IPS-20b (cell line): ENCODE results near the gene KCNJ18.
"Not testable (repeated sequence)": the region's sequence is repeated elsewhere in the genome, so short reads cannot be mapped to it uniquely, and the experiment has no call there.

Source experiments
- H3K27ac ChIP-seq: one replicate; pipeline ENCODE4 v1.5.1; 2013; ENCODE audit warnings: low read length
- H3K27me3 ChIP-seq: 2 replicates; pipeline ENCODE4 v1.6.1; 2013; ENCODE audit warnings: mild to moderate bottlenecking, low read length, inconsistent platforms; ENCODE audit not compliant: insufficient read depth
- H3K36me3 ChIP-seq: 2 replicates; pipeline ENCODE4 v1.6.1; 2013; ENCODE audit warnings: low read depth, mild to moderate bottlenecking, inconsistent platforms, low read length, moderate library complexity; ENCODE audit not compliant: insufficient read depth
- H3K4me1 ChIP-seq: 2 replicates; pipeline ENCODE4 v1.6.1; 2013; ENCODE audit warnings: mild to moderate bottlenecking, control low read depth, inconsistent platforms, low read length, moderate library complexity; ENCODE audit not compliant: insufficient read depth
- H3K4me3 ChIP-seq: 2 replicates; pipeline ENCODE4 v1.5.1; 2013; ENCODE audit warnings: mild to moderate bottlenecking, low read length, inconsistent platforms
- H3K9ac ChIP-seq: 2 replicates; pipeline ENCODE4 v1.6.1; 2013; ENCODE audit warnings: low read depth, mild to moderate bottlenecking, inconsistent platforms, low read length, moderate library complexity
- H3K9me3 ChIP-seq: 2 replicates; pipeline ENCODE4 v1.6.1; 2013; ENCODE audit warnings: mild to moderate bottlenecking, low read depth, low read length, inconsistent platforms; ENCODE audit not compliant: insufficient read depth

Gene KCNJ18

DNA sequence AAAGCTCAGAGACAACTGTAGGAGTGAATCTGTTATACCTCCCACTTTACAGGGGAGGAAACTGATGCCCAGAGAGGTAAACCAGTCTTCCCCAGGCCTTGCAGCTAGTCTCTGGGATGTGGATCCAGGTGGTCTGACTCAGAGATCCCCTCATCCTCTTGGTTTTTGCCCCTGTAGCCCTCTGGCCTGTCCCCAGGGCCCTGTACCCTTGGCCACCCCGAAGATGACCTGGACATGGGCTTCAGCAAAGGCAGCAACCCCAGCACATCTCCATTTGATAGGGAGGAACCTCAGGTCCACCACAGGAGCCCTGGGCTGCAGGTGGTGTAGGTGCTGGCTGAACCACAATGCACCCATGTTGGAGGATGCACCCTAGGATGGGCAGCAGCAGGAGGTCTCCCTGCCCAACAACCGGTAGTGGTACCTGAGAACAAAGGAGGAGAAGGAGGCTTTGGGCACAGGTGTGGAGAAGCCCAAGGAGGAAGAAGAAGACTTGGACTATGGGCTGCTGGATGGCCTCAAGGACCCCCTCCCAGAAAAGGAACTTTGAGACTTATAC is 26.3 kb upstream of the KCNJ18 start:
- not testable (repeated sequence) for H3K4me3 ChIP-seq, H3K27ac ChIP-seq, H3K36me3 ChIP-seq, H3K9ac ChIP-seq
- Histone ChIP-seq H3K9me3 (peaks cover 23% of the 10 kb centered on the region), H3K27me3 (peaks cover 12% of the 10 kb centered on the region), H3K4me1 (peaks cover 19% of the 10 kb centered on the region; the same call in 1 of the 2 replicates)

DNA sequence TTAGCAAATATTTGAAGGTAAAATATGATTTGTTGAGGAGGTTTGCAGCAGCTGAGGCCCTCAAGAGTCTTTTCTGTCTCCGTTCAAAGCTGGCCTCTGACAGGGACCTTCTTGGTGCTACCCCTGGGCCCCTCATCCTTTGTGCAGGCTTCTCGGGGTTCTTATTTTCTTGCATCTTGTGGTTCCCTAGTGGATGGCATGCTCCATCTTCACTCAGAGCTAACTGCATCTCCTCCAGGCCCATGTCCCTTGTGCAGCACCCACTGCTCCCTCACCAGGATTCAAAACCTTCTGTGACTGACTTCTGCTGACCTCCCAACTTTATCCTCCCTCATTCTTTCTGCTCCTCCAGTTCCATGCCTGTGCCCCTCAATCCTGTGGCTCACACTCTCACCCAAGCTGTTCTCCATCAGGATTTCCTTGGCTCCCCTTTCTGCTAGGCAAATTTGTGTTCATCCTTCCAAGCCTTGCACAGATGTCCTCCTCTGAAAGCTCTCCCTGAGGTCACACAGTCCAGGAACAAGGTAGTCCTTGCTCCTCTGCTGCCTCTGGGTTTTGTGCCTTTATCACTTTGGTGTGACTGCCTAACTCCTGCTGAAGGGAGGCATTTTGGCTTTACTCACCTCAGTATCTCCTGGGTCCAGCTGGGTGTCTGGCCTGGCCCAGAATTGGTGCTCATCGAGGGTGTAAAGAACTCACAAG is 25.5 kb upstream of the KCNJ18 start:
- peaks cover 23% of the 10 kb centered on the region; the same call in 1 of the 2 replicates for H3K4me1 ChIP-seq
- peak overlapping the region; percentile 23 for H3K4me3 ChIP-seq
- peaks cover 12% of the 10 kb centered on the region for H3K27me3 ChIP-seq
- H3K9me3 ChIP-seq: peaks cover 23% of the 10 kb centered on the region
- H3K27ac ChIP-seq, H3K36me3 ChIP-seq, H3K9ac ChIP-seq: not testable (repeated sequence)

DNA sequence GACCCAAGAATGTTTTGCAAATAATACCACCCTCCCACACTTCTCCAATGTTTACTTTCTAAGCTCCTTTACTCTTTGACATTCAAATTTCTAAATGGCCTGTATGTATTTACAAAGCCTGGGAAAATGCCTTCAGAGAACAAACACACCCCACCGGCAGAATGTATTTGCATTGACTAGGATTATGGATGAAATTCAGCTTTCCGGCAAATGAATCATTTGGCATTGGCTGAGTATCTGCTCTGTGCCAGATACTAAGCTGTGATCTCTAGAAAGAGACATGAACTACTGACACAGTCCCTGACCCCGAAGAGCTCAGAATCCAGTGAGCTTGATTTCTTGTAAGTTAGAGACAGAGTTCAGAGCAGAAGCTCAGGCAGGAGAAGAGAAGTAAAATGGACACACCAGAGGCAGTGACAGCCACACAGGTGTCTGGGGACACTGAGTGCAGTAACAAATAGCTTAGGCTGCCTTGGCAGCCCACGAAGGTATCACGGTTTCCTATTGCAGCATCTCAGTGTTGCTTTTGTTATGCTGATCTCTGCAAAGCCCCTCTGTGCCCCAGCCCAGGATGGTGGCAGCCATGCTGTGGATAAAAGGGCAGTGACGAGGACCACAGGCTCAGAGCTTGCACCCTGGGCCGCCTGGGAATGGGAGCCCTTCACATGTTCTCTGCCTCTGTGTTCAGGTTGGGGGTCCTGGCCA is 24.8 kb upstream of the KCNJ18 start:
- H3K4me3 ChIP-seq: peak overlapping the region; percentile 23; the same call in 1 of the 2 replicates
- peaks cover 23% of the 10 kb centered on the region; the same call in 1 of the 2 replicates for H3K4me1 ChIP-seq
- H3K27ac ChIP-seq, H3K9ac ChIP-seq, H3K36me3 ChIP-seq: not testable (repeated sequence)
- H3K27me3 ChIP-seq: peaks cover 12% of the 10 kb centered on the region
- H3K9me3 ChIP-seq: peaks cover 23% of the 10 kb centered on the region

DNA sequence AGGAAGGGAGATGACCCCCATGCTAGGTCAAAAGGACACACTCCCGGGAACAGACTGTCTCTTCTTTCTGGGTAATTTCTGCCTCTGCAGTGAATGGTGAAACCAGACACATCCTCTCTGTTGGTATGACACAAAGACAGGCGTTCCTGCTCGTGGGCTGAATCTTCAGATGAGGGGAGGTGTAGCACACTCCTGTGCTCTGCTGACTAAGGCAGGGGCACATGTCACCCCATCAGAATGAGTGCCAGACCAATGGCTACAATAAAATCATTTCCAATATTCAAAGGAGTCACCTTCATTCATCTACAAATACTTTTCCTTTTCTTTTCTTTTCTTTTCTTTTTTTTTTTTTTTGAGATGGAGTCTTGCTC is 24.2 kb upstream of the KCNJ18 start:
- H3K36me3 ChIP-seq, H3K9ac ChIP-seq, H3K4me3 ChIP-seq, H3K27ac ChIP-seq: not testable (repeated sequence)
- Histone ChIP-seq H3K27me3 (peaks cover 12% of the 10 kb centered on the region), H3K4me1 (peaks cover 23% of the 10 kb centered on the region; the same call in 1 of the 2 replicates), H3K9me3 (peaks cover 22% of the 10 kb centered on the region)

DNA sequence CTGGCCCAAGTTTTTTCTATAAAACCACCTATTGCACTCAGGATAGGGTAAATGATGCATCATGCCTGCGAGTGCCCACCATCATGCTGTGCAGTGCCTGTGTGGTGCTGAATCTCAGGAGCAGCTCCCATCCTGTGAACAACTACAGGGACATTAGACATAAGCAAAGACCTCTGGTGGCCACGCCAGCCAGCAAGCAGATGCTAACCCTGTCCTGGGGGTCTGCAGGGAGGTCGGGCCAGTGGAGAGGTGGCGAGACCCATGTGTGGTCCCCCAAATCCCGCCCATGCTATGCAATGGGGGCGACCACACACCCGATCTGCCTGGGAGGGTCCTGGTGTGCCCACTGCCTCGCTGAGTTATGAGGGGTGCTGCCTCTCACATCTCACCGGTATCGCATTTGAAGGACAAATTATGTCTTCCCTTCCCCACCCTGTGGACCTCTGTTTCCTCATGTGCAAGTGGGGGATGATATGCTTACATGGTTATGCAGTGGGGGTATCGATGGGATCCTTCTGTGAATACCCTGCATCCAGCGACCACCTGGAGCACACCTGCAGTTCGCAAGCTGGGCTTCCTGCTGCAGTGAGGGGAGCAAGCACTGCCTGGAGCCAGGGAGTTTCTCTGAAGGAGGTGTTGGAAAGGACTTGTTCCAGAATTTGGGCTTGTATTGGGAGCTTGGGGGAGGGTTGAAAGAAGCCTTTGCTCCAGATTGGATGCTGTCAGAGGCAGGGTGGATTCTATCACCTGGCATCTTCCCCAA is 23.4 kb upstream of the KCNJ18 start:
- Histone ChIP-seq H3K27me3 (peaks cover 12% of the 10 kb centered on the region), H3K4me1 (peaks cover 23% of the 10 kb centered on the region; the same call in 1 of the 2 replicates), H3K9me3 (peaks cover 14% of the 10 kb centered on the region)
- not testable (repeated sequence) for H3K36me3 ChIP-seq, H3K9ac ChIP-seq, H3K4me3 ChIP-seq, H3K27ac ChIP-seq

DNA sequence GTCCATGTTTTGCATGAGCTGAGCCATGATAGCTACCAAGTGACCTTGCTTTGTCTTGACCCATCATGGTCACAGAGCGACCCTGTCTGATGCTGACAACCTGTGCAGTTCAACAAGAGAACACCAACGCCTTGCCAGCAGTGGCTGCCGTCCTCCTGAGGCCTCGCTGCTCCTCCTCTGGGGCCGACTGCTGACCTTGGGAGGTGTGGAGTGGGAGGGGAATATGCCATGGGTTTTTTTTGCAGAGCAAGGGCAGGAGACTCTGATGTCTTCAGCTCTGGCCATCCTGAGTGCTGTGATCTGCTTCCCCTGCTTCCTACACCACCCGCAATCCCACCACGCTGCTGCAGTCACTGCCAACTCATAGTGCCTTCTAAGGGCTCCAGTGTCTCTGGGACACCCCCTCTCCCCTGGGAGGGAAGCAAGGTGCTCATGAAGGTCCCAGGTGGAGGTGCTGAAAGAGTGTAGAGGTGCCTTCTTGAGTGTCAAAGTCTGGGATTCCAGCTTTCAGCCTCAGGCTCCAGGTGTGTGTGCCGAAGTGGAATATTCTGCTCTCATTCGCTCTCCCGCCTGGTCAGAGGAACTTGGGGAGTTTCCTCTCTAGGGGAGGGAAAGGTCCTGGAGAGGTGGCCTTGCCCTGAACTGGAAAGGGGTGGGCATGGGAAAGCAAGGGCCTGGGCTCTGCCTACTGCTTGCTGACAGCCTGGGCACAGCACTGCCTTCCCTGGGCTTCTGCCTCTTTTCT is 22.5 kb upstream of the KCNJ18 start:
- not testable (repeated sequence) for H3K36me3 ChIP-seq, H3K9me3 ChIP-seq, H3K27ac ChIP-seq, H3K9ac ChIP-seq
- Histone ChIP-seq H3K4me3 (peak overlapping the region; percentile 5; the same call in 1 of the 2 replicates), H3K4me1 (peaks cover 23% of the 10 kb centered on the region; the same call in 1 of the 2 replicates), H3K27me3 (peaks cover 12% of the 10 kb centered on the region)

DNA sequence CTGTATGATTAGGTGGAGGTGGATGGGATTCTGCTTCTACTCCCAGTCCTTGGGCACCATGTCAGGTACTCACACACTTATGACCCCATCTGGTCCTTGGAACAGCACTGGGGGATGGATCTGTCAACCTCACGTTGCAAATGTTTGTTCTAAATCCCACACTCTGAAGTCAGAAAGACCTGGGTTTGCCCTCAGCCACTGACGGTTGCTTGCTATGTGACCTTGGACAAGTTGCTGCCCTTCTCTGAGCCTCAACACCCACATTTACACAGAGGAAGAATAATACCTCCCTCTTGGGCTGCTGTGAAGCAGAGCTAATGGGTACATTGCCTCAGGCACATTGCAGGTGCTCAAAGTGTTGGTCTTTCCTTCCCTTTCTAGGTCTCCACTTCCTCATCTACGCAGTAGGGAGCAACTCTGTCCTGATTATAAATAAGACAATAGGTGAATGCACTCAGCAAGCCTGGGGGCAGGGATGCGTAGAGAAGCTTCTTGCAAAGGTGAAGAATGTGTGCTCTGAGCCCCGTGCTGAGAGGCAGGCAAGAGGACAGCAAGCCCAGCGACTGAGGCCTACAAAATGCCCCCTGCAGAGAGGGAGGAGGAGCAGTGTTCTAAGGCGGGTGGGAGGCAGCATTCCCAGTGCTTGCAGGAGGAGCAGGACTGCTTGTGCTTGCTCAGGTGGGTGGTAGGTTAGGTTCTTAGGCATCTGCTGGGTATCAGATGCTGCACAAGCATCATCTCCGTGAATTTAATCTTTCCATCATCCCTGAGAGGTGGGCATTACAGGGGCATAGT is 21.8 kb upstream of the KCNJ18 start:
- not testable (repeated sequence) for H3K9me3 ChIP-seq, H3K9ac ChIP-seq, H3K27ac ChIP-seq, H3K36me3 ChIP-seq
- H3K4me3 ChIP-seq: peak overlapping the region; percentile 5
- peaks cover 12% of the 10 kb centered on the region for H3K27me3 ChIP-seq
- H3K4me1 ChIP-seq: peaks cover 23% of the 10 kb centered on the region; the same call in 1 of the 2 replicates

DNA sequence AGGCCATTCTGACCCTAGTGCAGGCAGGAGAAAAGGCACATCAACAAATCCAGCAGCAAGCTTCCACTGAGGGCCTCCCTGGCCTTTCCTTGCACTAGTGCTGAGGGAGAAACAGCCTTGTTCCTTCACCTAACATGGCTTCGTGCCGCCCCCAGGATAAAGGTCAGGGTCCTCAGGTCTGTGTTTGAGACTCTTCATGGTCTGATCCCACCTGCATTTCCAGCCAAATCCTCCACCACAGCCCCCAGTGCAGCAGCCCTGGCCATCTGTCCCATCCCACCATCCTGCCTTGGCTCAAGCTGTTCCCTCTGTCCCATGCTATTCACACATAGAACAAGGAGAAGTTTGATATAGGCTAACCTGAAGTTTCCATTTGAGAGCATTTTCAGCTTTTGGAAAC is 20.9 kb upstream of the KCNJ18 start:
- peaks cover 23% of the 10 kb centered on the region; the same call in 1 of the 2 replicates for H3K4me1 ChIP-seq
- not testable (repeated sequence) for H3K27ac ChIP-seq, H3K9me3 ChIP-seq, H3K4me3 ChIP-seq, H3K36me3 ChIP-seq, H3K9ac ChIP-seq
- H3K27me3 ChIP-seq: peaks cover 12% of the 10 kb centered on the region

DNA sequence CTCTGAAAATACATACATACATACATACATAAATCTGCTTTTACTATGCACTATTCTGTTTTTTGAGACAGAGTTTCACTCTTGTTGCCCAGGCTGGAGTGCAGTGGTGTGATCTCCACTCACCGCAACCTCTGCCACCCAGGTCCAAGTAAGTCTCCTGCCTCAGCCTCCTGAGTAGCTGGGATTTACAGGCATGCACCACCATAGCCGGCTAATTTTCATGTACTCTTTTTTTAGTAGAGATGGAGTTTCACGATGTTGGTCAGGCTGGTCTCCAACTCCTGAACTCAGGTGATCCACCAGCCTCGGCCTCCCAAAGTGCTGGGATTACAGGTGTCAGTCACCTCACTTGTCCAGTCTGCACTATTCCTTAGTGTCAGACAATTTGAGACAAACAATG is 20.5 kb upstream of the KCNJ18 start:
- not testable (repeated sequence) for H3K27ac ChIP-seq, H3K36me3 ChIP-seq, H3K9me3 ChIP-seq

DNA sequence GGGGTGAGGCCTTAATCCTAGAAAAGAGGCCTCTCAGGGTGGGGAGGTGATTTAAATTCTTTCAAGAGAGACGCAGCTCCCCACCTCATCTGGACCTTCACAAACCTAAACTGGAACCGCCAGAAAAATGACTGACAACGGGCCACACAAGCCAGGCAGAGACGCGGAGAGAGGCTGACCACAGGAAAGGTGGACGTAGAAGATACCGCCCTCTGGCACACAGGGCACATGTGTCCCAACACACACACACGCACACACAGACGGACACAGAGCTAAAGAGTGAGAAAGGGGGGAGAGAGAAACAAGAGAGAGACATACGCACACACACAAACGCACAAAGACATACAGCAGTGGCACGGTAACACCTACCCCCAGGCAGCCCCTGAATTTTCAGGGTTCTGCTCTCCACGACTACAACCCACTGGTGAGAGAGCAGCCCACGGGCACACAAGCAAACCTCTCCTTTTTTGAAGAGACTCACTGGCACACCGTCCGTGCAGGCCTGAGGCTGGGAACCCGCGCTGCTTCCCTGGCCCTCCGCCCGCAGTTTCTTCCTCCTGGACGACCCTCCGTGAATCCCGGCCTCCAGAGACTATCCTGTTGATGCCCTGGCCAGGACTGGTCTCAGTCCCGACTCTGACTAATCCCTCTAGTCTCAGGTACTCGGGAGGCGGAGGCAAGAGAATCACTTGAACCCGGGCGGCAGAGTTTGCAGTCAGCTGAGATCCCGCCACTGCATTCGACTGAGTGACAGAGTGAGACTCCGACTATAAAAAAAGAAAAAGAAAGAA is 18.7 kb upstream of the KCNJ18 start:
- peaks cover 30% of the 10 kb centered on the region for H3K27me3 ChIP-seq
- H3K9ac ChIP-seq, H3K36me3 ChIP-seq, H3K4me3 ChIP-seq, H3K27ac ChIP-seq, H3K9me3 ChIP-seq: not testable (repeated sequence)
- H3K4me1 ChIP-seq: peaks cover 13% of the 10 kb centered on the region; the same call in 1 of the 2 replicates

More for the DNA sequence above, 20.5 kb upstream of the KCNJ18 start:
- H3K4me3 ChIP-seq, H3K9ac ChIP-seq: not testable (repeated sequence)
- peaks cover 15% of the 10 kb centered on the region for H3K27me3 ChIP-seq
- H3K4me1 ChIP-seq: peaks cover 21% of the 10 kb centered on the region; the same call in 1 of the 2 replicates
